Sigmoid colon (tissue), 7 donors: ENCODE measurements around the gene CYP11A1. TPM values are rescaled to one million over a fixed set of nuclear protein-coding genes. Genes with fewer than 3 reads are reported as not detected.

Experiments used
- DNase-seq: peaks from one replicate; pipeline ENCODE4 v3.0.0-alpha.2; 2019
- H3K27ac ChIP-seq, 4 donors: fragments of 200-600 bp; sonication (generic); one replicate each; pipeline ENCODE4 v1.5.1; 2016 to 2019; ENCODE audit warnings: mild to moderate bottlenecking in 1 of 4
- H3K27me3 ChIP-seq, 3 donors: fragments of 200-600 bp; sonication (generic); one replicate each; pipeline ENCODE4 v1.5.1; 2019; ENCODE audit warnings: mild to moderate bottlenecking in 1 of 3
- H3K36me3 ChIP-seq, 4 donors: fragments of 200-600 bp; sonication (generic); one replicate each; pipeline ENCODE4 v1.5.1; 2016 to 2019
- H3K4me1 ChIP-seq, 4 donors: fragments of 200-600 bp; sonication (generic); one replicate each; pipeline ENCODE4 v1.5.1; 2017 to 2019
- H3K4me3 ChIP-seq, 4 donors: fragments of 200-600 bp; sonication (generic); one replicate each; pipeline ENCODE4 v1.5.1; 2017 to 2019; ENCODE audit warnings: mild to moderate bottlenecking in 2 of 4, moderate library complexity in 1 of 4
- H3K9me3 ChIP-seq, 4 donors: fragments of 200-600 bp in 3 of 4; sonication (generic) in 3 of 4; one replicate each; pipeline versions ENCODE4 v1.5.1 to v1.6.1; 2013 to 2019
- CTCF ChIP-seq, 4 experiments: fragments of 450-650 bp in 3 of 4; fragments of 200-600 bp in 1 of 4; IDR thresholded peaks; one replicate each; pipeline ENCODE4 v1.5.1; 2016 to 2019; ENCODE audit warnings: antibody characterized with exemption in 4 of 4, mild to moderate bottlenecking in 3 of 4, moderate library complexity in 2 of 4
- EP300 ChIP-seq, 4 donors: sonication (generic); formaldehyde crosslinking; IDR thresholded peaks; one replicate each; pipeline ENCODE4 v1.6.1; 2017; ENCODE audit warnings: antibody characterized with exemption in 4 of 4
- POLR2A ChIP-seq, 2 donors: fragments of 450-650 bp; IDR thresholded peaks; one replicate each; pipeline ENCODE4 v1.6.1; 2016; ENCODE audit warnings: antibody characterized with exemption in 2 of 2, mild to moderate bottlenecking in 2 of 2, moderate library complexity in 2 of 2
- POLR2AphosphoS5 ChIP-seq, 4 donors: sonication (generic); formaldehyde crosslinking; IDR thresholded peaks; one replicate each; pipeline ENCODE4 v1.6.1; 2017; ENCODE audit warnings: antibody characterized with exemption in 4 of 4
- WGBS, 2 donors: extraction: QIAGEN DNeasy Blood & Tissue Kit; methylation state at CpG; one replicate each; pipeline ENCODE4 v1.1.7; 2013; 5-methylcytosine and 5-hydroxymethylcytosine counted together
- intact Hi-C: fragments of 100-400 bp; cut with DNase I; formaldehyde crosslinking; loops from one replicate; pipeline ENCODE4 v1.15.1; 2023
- polyA plus RNA-seq, 3 donors: library from polyadenylated mRNA; stranded (reverse); fragments of 200-250 nt; gene quantifications; one replicate each; pipeline ENCODE4 v1.2.3, GENCODE V29; 2013
- total RNA-seq, 4 donors: library from RNA; depleted of rRNA; stranded (reverse); fragments of >200 nt; gene quantifications; one replicate each; pipeline ENCODE4 v1.1.0, GENCODE V29; 2016
- donor health status: healthy with polysubstance abuse.
- donor health status: Bipolar disorder and iron deficiency.
- donor health status: healthy.

CYP11A1 gene
- total and polyA plus RNA-seq, 7 donors: 0.22 to 1.7 (median 0.49) TPM; not detected in 2

GRCh38 chr15:74414081-74414580 is 46.7 kb upstream of the CYP11A1 start:
- WGBS, 2 donors: 77 to 89% methylated on average over 5 of the region's 5 CpGs
- intact Hi-C loops: no loop called here
- H3K27me3 ChIP-seq: no peaks in the 10 kb centered on the region
- H3K9me3 ChIP-seq: no peaks in the 10 kb centered on the region
- no peak overlapping the region for H3K4me3 ChIP-seq
- H3K27ac ChIP-seq: no peak overlapping the region
- no peak for TF ChIP-seq CTCF (IDR thresholded peaks at IDR 0.05)
- TF ChIP-seq POLR2AphosphoS5 (IDR thresholded peaks at IDR 0.05): no peak
- TF ChIP-seq EP300 (IDR thresholded peaks at IDR 0.05): no peak
- no peaks in the 10 kb centered on the region for H3K4me1 ChIP-seq
- DNase-seq: no peak
- H3K36me3 ChIP-seq: no peaks in the 10 kb centered on the region

GRCh38 chr15:74413350-74414080 is 46.1 kb upstream of the CYP11A1 start:
- intact Hi-C loops: no loop called here
- H3K27me3 ChIP-seq: no peaks in the 10 kb centered on the region
- no peaks in the 10 kb centered on the region for H3K9me3 ChIP-seq
- DNase-seq: no peak
- WGBS, 2 donors: 81 to 88% methylated on average over 9 of the region's 9 CpGs
- H3K36me3 ChIP-seq: no peaks in the 10 kb centered on the region
- H3K4me1 ChIP-seq: no peaks in the 10 kb centered on the region
- no peak overlapping the region for H3K27ac ChIP-seq
- TF ChIP-seq POLR2A (IDR thresholded peaks at IDR 0.05) (no peak), POLR2AphosphoS5 (IDR thresholded peaks at IDR 0.05) (no peak), EP300 (IDR thresholded peaks at IDR 0.05) (no peak), CTCF (IDR thresholded peaks at IDR 0.05) (no peak)
- no peak overlapping the region for H3K4me3 ChIP-seq

GRCh38 chr15:74412159-74412558 is 44.7 kb upstream of the CYP11A1 start:
- Histone ChIP-seq H3K4me3 (no peak overlapping the region), H3K9me3 (no peaks in the 10 kb centered on the region), H3K36me3 (no peaks in the 10 kb centered on the region), H3K27ac (no peak overlapping the region), H3K4me1 (no peaks in the 10 kb centered on the region), H3K27me3 (no peaks in the 10 kb centered on the region)
- TF ChIP-seq CTCF (IDR thresholded peaks at IDR 0.05): no peak
- TF ChIP-seq POLR2AphosphoS5 (IDR thresholded peaks at IDR 0.05): no peak
- no peak for TF ChIP-seq POLR2A (IDR thresholded peaks at IDR 0.05)
- TF ChIP-seq EP300 (IDR thresholded peaks at IDR 0.05): no peak
- DNase-seq: no peak
- intact Hi-C loops: no loop called here
- 68 to 79% methylated on average over 6 of the region's 6 CpGs for WGBS, 2 donors

- H3K4me3 ChIP-seq: no peak overlapping the region
Measured at GRCh38 chr15:74411686-74412085, 44.2 kb upstream of the CYP11A1 start.

More at GRCh38 chr15:74411686-74412085, 44.2 kb upstream of the CYP11A1 start:
- 93 to 94% methylated on average over 12 of the region's 12 CpGs for WGBS, 2 donors
- H3K27me3 ChIP-seq: no peaks in the 10 kb centered on the region
- no peak for DNase-seq
- intact Hi-C loops: no loop called here
- H3K36me3 ChIP-seq: no peaks in the 10 kb centered on the region
- TF ChIP-seq CTCF (IDR thresholded peaks at IDR 0.05) (no peak), POLR2AphosphoS5 (IDR thresholded peaks at IDR 0.05) (no peak), EP300 (IDR thresholded peaks at IDR 0.05) (no peak), POLR2A (IDR thresholded peaks at IDR 0.05) (no peak)
- H3K27ac ChIP-seq: no peak overlapping the region
- no peaks in the 10 kb centered on the region for H3K4me1 ChIP-seq
- no peaks in the 10 kb centered on the region for H3K9me3 ChIP-seq
